ENCODE results near the gene KLHDC8B.

The KLHDC8B gene

DNA sequence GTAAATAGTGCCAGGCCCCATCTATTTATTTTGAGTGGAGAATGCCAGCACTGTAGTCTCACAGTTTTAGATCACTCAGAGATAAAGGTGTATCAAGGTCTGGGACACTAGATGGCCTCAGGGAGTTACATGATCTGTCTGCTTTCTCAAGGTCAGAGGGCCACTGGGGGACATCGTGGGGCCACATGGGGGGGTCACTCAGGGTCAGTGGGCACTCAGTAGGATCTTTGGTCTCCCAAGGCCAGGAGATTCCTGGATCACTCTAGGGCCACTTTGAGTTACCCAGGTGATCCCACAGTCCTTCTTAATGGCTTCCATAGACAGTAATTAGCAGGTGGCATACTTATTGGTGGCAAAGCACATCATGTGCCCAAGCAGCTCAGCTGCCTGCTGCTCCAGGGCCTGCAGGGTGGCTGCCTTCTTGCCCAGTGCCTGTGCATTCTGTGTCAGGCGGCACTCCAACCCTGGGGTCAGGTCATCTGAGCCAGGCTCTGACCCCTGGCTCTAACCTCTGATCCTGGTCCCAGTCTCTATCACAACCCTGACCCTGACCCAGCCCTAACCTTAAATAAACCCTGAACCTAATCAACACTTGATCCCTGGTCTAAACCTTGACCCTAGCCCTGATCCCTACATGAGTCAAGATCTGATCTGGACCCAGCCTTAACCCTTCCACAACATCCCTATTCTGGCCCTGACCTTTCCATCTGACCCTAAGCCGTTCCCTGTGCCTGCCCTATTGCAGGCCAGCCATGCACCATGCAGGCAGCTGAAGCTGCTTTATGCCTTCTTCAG, 36.7 kb upstream of the KLHDC8B start:
- no peak overlapping the region for H3K4me3 ChIP-seq (ENCODE audit: low read length)
- no peak for DNase-seq (ENCODE audit: low read depth)
- TF ChIP-seq, protein P1, sequence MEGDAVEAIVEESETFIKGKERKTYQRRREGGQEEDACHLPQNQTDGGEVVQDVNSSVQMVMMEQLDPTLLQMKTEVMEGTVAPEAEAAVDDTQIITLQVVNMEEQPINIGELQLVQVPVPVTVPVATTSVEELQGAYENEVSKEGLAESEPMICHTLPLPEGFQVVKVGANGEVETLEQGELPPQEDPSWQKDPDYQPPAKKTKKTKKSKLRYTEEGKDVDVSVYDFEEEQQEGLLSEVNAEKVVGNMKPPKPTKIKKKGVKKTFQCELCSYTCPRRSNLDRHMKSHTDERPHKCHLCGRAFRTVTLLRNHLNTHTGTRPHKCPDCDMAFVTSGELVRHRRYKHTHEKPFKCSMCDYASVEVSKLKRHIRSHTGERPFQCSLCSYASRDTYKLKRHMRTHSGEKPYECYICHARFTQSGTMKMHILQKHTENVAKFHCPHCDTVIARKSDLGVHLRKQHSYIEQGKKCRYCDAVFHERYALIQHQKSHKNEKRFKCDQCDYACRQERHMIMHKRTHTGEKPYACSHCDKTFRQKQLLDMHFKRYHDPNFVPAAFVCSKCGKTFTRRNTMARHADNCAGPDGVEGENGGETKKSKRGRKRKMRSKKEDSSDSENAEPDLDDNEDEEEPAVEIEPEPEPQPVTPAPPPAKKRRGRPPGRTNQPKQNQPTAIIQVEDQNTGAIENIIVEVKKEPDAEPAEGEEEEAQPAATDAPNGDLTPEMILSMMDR (conservative IDR thresholded peaks at IDR 0.05; ENCODE audit: low read length) = no peak

DNA sequence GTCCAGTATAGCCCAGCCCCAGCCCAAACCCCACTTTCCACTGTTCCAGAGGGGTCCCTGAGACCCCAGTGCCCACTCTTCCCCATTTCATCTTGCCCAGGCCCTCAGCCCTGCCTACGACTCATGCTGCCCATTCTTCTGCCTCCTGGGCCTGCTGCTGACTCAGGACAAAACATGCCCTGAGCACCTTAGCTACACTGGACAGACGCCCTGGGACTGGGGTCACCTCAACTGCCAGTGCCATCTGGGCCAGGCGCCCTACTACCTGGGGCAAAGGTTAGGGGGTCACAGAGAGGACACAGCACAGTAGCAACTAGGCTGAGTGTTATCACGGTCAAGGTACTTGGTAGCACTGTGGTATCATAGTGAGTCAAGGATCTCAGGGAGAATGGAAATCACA, 35.9 kb upstream of the KLHDC8B start:
- DNase-seq (ENCODE audit: low read depth) = no peak
- H3K4me3 ChIP-seq (ENCODE audit: low read length) = no peak overlapping the region
- TF ChIP-seq, protein P1 (conservative IDR thresholded peaks at IDR 0.05; ENCODE audit: low read length) = no peak

DNA sequence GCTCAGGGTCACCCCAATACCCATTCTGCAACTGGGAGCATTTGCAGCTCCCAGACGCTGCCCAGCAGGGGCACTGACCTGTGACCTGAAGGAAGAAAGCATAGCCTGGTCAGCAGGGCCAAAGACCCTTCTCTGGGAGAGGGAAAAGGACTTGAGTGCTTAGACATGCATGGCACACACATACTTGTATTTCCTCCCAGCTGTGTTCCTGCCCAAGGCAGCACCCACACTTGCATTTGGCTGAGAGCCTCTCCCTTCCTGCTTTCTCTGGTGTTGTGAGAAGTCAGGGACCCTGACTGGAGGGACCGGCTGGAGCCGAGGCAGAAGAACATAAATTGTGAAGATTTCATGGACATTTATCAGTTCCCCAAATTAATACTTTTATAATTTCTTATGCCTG, 31.3 kb upstream of the KLHDC8B start:
- TF ChIP-seq, protein P1 (conservative IDR thresholded peaks at IDR 0.05; ENCODE audit: low read length) = no peak
- DNase-seq (ENCODE audit: low read depth) = no peak
- H3K4me3 ChIP-seq (ENCODE audit: low read length) = no peak overlapping the region

DNA sequence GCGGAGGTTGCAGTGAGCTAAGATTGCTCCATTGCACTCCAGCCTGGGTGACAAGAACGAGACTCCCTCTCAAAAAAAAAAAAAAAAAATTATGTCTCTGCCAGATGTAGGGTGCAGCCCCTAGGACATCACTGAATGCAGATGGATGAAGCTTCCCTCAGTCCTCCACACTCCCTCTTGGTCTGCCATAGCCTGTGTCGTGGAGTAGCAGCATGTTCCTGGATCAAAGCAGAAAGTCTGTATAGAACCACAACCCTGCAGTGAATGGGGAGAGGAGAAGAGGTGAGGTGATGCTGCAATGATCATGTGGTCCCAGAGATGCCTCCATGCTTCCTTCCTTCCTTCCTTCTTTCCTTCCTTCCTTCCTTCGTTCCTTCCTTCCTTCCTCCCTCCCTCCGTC, 23.2 kb upstream of the KLHDC8B start:
- no peak overlapping the region for H3K4me3 ChIP-seq (ENCODE audit: low read length)
- DNase-seq (ENCODE audit: low read depth) = no peak
- TF ChIP-seq, protein P1 (conservative IDR thresholded peaks at IDR 0.05; ENCODE audit: low read length) = no peak

DNA sequence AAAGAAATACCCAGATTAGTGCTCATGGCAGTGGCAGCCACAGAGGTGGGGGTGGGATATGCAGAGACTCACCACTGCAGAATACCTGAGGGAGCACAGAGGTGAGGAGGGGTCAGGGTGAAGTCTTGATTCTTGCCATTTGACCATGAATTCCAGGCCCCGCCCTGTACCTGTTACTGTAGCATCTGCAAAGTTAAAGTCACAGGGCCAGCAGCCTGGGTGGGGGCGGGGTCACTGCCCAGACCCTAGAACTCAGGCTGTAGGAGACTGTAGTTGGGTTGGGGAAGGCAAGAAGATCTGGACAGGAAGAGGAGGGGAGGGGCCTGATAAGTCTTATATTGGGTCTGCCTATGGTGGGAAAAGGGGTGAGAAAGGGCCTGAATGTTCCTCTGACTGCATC, 19.8 kb upstream of the KLHDC8B start:
- TF ChIP-seq, protein P1 (conservative IDR thresholded peaks at IDR 0.05; ENCODE audit: low read length) = no peak
- no peak overlapping the region for H3K4me3 ChIP-seq (ENCODE audit: low read length)
- no peak for DNase-seq (ENCODE audit: low read depth)

DNA sequence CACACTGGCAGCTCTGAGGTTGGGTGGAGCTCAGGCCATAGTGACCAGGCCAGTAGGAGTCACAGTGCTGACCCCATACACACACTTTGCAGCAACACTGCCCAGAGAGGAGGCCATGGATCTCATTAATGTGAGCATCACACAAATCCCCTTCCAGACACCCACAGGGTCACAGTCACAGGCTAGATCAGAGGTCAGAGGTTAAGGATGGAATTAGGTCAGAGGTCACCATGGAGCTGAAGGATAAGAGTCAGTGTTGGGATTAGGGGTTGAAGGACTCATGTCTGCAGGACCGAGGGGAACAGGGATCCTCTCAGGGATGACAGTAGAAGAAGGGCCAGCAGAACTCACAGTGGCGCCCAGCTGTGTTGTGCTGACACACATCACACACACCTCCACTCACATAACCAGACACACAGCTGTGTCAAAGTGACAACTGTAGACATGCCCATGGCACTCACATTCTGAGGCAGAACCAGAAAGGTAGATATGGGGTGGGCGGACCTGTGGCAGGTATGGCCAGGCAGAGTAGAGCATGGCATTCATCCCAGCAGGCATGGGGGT, 18.0 kb upstream of the KLHDC8B start:
- H3K4me3 ChIP-seq (ENCODE audit: low read length) = no peak overlapping the region
- DNase-seq (ENCODE audit: low read depth) = no peak
- TF ChIP-seq, protein P1 (conservative IDR thresholded peaks at IDR 0.05; ENCODE audit: low read length) = no peak

DNA sequence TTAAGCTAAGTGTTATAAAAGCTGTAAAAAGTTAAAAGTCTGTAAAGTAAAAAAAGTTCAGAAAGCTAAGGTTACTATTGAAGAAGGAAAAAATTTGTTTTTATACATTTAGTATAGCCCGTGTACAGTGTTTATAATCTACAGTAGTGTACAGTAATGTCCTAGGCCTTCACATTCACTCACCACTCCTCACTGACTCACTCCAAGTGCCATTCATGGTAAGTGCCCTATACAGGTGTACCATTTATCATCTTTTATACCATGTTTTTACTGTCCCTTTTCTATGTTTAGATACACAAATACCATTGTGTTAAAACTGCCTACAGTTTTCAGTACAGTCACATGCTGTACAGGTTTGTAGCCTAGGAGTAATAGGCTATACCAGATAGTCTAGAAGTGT, 14.1 kb upstream of the KLHDC8B start:
- TF ChIP-seq, protein P1 (conservative IDR thresholded peaks at IDR 0.05; ENCODE audit: low read length) = no peak
- no peak overlapping the region for H3K4me3 ChIP-seq (ENCODE audit: low read length)
- no peak for DNase-seq (ENCODE audit: low read depth)

Measured in AG10803 (cell line).